K562 (cell line): ENCODE measurements around the gene ANXA3. TPM values are rescaled to one million over a fixed set of nuclear protein-coding genes. Genes with fewer than 3 reads are reported as not detected.

Source experiments
- CLOCK ChIP-seq: fragments of 250-450 bp; sonication (Bioruptor Pico); IDR thresholded peaks from 2 replicates; pipeline ENCODE4 v1.4.0; 2020; ENCODE audit warnings: mild to moderate bottlenecking, moderate library complexity, borderline replicate concordance
- GABPB1 ChIP-seq: sonication (generic); formaldehyde crosslinking; IDR thresholded peaks from 2 replicates; pipeline ENCODE4 v1.8.0; 2022; ENCODE audit warnings: mild to moderate bottlenecking, missing genetic modification reagents
- GATAD2B ChIP-seq: fragments of 450-650 bp; IDR thresholded peaks from 2 replicates; pipeline ENCODE4 v1.6.1; 2017; ENCODE audit warnings: mild to moderate bottlenecking, borderline replicate concordance
- HCFC1 ChIP-seq: IDR thresholded peaks from 2 replicates; pipeline ENCODE4 v1.6.1; 2012; ENCODE audit warnings: low read depth, low read length, improper control_type of control experiment
- HMGN3 ChIP-seq: IDR thresholded peaks from 2 replicates; pipeline ENCODE4 v1.6.1; 2011; ENCODE audit warnings: borderline replicate concordance, low read depth, mild to moderate bottlenecking, mixed read lengths, low read length; ENCODE audit not compliant: insufficient read length; ENCODE audit errors: extremely low read depth
- MBD2 ChIP-seq: sonication (generic); IDR thresholded peaks from 2 replicates; pipeline ENCODE4 v1.6.1; 2016; ENCODE audit warnings: low read depth, borderline replicate concordance
- MTF1 ChIP-seq: fragments of 250-450 bp; sonication (Bioruptor Pico); IDR thresholded peaks from 2 replicates; pipeline ENCODE4 v1.9.0; 2021; ENCODE audit warnings: moderate library complexity, mild to moderate bottlenecking, inconsistent platforms, borderline replicate concordance
- NFIC ChIP-seq: fragments of 450-650 bp; IDR thresholded peaks from 2 replicates; pipeline ENCODE4 v1.6.1; 2017; ENCODE audit warnings: mild to moderate bottlenecking, inconsistent platforms
- POLR2B ChIP-seq: fragments of 450-650 bp; IDR thresholded peaks from 2 replicates; pipeline ENCODE4 v1.6.1; 2018; ENCODE audit warnings: low read depth; ENCODE audit not compliant: partially characterized antibody
- SUPT5H ChIP-seq: fragments of 450-650 bp; IDR thresholded peaks from 2 replicates; pipeline ENCODE4 v1.6.1; 2016
- ZNF184 ChIP-seq: sonication (generic); formaldehyde crosslinking; IDR thresholded peaks from 2 replicates; pipeline ENCODE4 v1.5.0; 2020; ENCODE audit warnings: missing genetic modification reagents
- ZNF347 ChIP-seq: fragments of 450-650 bp; formaldehyde crosslinking; IDR thresholded peaks from 2 replicates; pipeline ENCODE4 v1.4.0; 2020; ENCODE audit warnings: low read depth, mild to moderate bottlenecking, moderate library complexity
- ZNF695 ChIP-seq: fragments of 450-650 bp; formaldehyde crosslinking; IDR thresholded peaks from 2 replicates; pipeline ENCODE4 v1.4.0; 2020; ENCODE audit warnings: mild to moderate bottlenecking, moderate library complexity
- polyA plus RNA-seq, 8 experiments: library from polyadenylated mRNA; depleted of rRNA in 4 of 8; stranded (reverse) in 5 of 8; unstranded in 3 of 8; fragments of >200 nt; fragmentation: Nextera tagmentation in 2 of 8; fragmentation: Illumina TruSeq in 1 of 8; extraction: Ambion mirVana in 2 of 8; extraction: Trizol in 1 of 8; gene quantifications; 2 replicates each; pipeline versions ENCODE4 v1.2.1 to v1.2.3, GENCODE V29; 2011 to 2014; ENCODE audit warnings: inconsistent platforms in 1 of 8, missing spikeins in 1 of 8
- total RNA-seq, 7 experiments: library from RNA; depleted of rRNA in 6 of 7; stranded (reverse); fragments of >200 nt in 6 of 7; fragmentation: Illumina TruSeq in 2 of 7; extraction: Trizol in 2 of 7; gene quantifications; 2 replicates each; pipeline versions ENCODE4 v1.2.1 to v1.2.3, GENCODE V29; 2011 to 2021; ENCODE audit warnings: low replicate concordance in 1 of 7

The ANXA3 gene
- total and polyA plus RNA-seq, 9 of the 15 experiments (the other 6 are each of a cell fraction or from before 2014, with no cell fraction given): 6.3 to 15.5 (median 9.8) TPM

GRCh38 chr4:78650106-78651024 lies 98.8 kb downstream of the ANXA3 start (continued):
- TF ChIP-seq ZNF695 (CRISPR knock-in tag) (no peak), GATAD2B (peak; percentile 68), POLR2B (no peak), MTF1 (CRISPR knock-in tag) (no peak), CLOCK (CRISPR knock-in tag) (no peak), SUPT5H (no peak), GABPB1 (no peak; the same call in 1 of the 2 replicates), HMGN3 (no peak), MBD2 (no peak), ZNF184 (CRISPR knock-in tag) (no peak), ZNF347 (CRISPR knock-in tag) (no peak), NFIC (peak; percentile 81), HCFC1 (no peak)
